Activated T-cell treated with anti-CD3 and anti-CD28 coated beads, Interleukin-2, amount 50 U/mL, for 24 hours (primary cell): ENCODE measurements around the gene KCNN3.
A peak's percentile ranks its signal among the peaks of the same experiment; 100 is the strongest.

ENCODE experiments used
- DNase-seq: peaks from one replicate; pipeline ENCODE4 v3.0.0-alpha.2; 2020
- H3K27ac Mint-ChIP-seq: 2 replicates; pipeline ENCODE4 v1.8.0; 2020; ENCODE audit warnings: mild to moderate bottlenecking, mixed read lengths
- H3K27me3 Mint-ChIP-seq: 2 replicates; pipeline ENCODE4 v1.8.0; 2020; ENCODE audit warnings: mixed read lengths
- H3K36me3 Mint-ChIP-seq: 2 replicates; pipeline ENCODE4 v1.8.0; 2020; ENCODE audit warnings: low read depth, mixed read lengths
- H3K4me1 Mint-ChIP-seq: 2 replicates; pipeline ENCODE4 v1.8.0; 2020; ENCODE audit warnings: low read depth, mixed read lengths
- H3K4me3 Mint-ChIP-seq: 2 replicates; pipeline ENCODE4 v1.8.0; 2020; ENCODE audit warnings: mild to moderate bottlenecking, moderate library complexity, mixed read lengths
- H3K9me3 Mint-ChIP-seq: 2 replicates; pipeline ENCODE4 v1.8.0; 2020; ENCODE audit warnings: mixed read lengths

Gene KCNN3

DNA sequence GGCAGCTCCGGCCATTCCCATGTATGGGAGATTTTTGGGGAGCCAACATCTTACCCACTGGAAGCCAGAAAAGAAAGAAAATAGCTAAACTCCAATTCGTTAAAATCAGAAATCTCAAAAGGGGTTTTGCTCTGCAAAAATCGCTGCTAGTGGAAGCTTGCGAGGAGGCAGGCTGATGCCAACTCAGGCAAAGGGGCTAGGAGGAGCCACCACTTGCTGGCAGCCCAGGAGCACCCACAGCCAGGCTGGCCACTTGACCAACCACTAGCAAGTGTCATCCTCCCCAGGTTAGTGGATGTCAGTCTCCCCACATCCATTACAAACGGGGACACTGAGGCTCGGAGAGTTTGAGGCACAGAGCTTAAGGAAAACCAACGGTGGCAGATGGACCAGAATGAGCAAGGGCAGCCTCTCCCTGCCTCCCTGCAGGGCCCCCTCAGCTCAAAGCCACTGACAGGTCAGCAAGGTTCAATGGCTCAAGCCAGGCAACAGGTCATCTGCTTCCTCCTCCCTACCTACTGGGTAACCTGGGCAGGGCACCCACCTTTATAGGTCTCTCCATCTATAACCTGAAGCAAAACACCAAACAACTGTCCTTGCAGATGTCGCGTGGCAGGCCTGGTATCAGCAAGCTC is 10.8 kb downstream of the KCNN3 start:
- peaks cover 9% of the 10 kb centered on the region for H3K27me3 Mint-ChIP-seq
- H3K4me3 Mint-ChIP-seq, result no peak overlapping the region
- peaks cover 51% of the 10 kb centered on the region for H3K4me1 Mint-ChIP-seq
- H3K9me3 Mint-ChIP-seq, result no peaks in the 10 kb centered on the region
- H3K27ac Mint-ChIP-seq, result no peak overlapping the region
- DNase-seq, result no peak
- H3K36me3 Mint-ChIP-seq, result no peaks in the 10 kb centered on the region

DNA sequence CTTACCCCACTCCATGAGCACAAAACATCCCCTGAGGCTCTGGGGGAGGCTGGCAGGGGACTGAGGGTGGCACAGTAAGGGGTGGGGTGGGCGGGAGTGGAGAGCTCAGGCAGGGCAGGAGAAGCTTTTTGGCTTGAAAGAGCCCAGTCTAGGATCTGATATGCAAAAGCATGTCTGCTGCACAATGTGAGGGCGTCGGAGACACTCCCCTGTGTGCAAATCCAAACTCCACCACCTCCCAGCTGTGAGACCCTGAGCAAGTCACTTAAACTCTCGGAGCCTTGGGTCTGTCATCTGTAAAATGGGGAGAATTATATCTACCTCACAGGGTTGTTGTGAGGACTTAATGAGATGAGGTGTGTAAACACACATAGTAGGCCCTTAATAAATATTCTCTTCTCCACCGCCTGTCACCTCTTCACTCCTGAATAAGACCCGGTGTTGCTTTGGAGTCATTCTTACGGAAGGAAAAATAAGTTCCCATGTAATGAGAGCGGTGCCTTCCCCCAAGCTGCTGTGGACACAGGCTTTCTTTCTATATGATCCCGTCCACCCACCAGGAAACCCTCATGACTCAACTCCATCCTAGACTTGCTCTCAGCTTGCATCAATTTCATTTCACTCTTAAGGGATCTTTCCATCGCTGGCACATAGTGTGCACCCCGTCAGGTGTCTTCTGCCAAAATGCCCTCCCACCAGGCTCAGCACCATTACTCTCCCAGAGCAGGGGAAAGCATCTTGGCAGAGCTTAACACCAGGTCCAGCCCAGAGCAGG is 12.5 kb downstream of the KCNN3 start:
- peaks cover 35% of the 10 kb centered on the region for H3K4me1 Mint-ChIP-seq
- H3K4me3 Mint-ChIP-seq, result no peak overlapping the region

DNA sequence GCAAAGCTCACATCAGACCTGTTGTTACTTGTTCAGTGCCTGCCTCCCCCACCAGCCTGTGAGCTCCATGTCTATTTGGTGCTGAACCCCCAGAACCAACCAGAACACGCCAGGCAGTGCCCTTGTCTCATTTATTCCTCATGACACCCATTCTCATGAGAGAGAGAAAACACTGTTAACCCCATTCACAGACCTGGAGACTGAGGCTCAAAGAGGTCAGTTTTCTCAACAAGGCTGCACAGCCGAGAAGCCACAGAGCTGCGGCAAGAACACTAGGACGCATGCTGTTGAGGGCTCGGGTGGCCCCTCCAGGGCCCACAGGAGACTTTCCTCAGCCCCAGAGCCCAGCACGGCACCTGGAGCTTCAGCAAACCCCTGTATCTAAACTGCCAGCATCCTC is 13.1 kb downstream of the KCNN3 start:
- no peak for DNase-seq
- Mint-ChIP-seq H3K27me3 (peaks cover 9% of the 10 kb centered on the region), H3K4me3 (no peak overlapping the region), H3K4me1 (peaks cover 31% of the 10 kb centered on the region), H3K9me3 (no peaks in the 10 kb centered on the region), H3K36me3 (no peaks in the 10 kb centered on the region), H3K27ac (no peak overlapping the region)

More for the DNA sequence above, 12.5 kb downstream of the KCNN3 start:
- Mint-ChIP-seq H3K27me3 (peaks cover 9% of the 10 kb centered on the region), H3K36me3 (no peaks in the 10 kb centered on the region), H3K9me3 (no peaks in the 10 kb centered on the region), H3K27ac (peak overlapping the region; percentile 15)
- no peak for DNase-seq

DNA sequence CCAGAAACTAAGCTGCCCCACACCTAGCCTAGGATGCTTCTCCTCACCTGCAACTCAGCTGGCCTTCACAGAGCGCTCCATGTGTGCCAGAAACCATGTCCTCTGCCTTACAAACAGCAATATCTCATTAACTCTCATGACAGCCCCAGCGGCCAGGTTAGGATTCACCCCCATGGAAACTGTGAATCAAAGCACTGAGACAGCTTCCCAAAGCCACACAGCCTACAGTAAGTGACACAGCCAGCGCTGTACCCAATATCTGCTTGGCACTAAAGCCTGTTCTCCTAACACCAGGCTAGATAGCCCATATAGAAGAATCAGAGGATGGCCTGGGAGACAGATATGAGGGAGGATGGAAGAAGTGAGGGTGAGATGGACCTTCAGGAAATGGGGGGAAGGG is 13.5 kb downstream of the KCNN3 start:
- DNase-seq, result no peak
- peaks cover 7% of the 10 kb centered on the region for H3K27me3 Mint-ChIP-seq

DNA sequence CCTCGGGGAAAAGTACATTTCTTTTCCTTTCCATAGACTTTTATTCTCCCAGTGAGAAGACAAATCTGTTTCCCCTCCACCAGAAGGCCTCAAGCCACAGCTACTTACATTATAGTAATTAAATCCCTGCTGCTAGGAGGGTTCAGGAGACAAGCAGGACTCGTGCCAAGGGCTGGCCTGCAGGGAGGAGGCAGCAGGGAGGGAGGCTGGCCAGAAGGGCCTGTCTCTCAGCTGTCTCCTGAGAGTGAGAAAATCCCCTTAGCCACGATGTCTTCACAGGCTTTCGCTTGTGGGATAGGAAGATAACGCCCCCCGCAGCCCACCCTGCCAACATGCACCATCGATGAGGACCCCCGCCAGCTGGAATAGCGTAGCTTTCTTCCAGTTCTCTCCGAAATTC is 14.0 kb downstream of the KCNN3 start:
- Mint-ChIP-seq H3K9me3 (no peaks in the 10 kb centered on the region), H3K4me3 (no peak overlapping the region), H3K27ac (no peak overlapping the region), H3K36me3 (no peaks in the 10 kb centered on the region), H3K27me3 (peaks cover 2% of the 10 kb centered on the region), H3K4me1 (peaks cover 31% of the 10 kb centered on the region)
- DNase-seq, result no peak

More for the DNA sequence above, 13.5 kb downstream of the KCNN3 start:
- H3K36me3 Mint-ChIP-seq, result no peaks in the 10 kb centered on the region
- H3K4me3 Mint-ChIP-seq, result no peak overlapping the region
- no peak overlapping the region for H3K27ac Mint-ChIP-seq
- H3K9me3 Mint-ChIP-seq, result no peaks in the 10 kb centered on the region
- H3K4me1 Mint-ChIP-seq, result peaks cover 31% of the 10 kb centered on the region

DNA sequence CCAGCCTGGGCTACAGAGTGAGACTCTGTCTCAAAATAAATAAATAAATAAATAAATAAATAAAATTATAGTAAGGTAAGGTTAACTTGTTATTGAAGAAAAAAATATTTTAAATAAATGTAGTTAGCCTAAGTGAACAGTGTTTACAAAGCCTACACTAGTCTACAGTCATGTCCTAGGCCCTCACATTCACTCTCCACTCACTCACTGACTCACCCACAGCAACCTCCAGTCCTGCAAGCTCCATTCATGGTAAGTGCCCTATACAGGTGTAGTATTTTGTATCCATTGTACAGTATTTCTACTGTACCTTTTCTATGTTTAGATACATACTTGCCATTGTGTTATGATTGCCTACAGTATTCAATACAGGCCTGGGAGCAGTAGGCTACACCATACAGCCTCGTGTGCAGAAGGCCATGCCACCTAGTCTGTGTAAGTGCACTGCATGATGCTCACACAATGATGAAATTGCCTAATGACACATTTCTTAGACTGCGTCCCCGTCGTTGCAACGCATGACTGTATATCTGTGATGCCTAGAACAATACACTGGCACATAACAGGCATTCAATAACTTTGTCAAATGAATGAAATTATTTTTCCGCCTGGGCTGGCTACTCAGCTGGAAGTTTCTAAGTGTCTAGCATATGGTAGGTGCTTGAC is 14.8 kb downstream of the KCNN3 start:
- Mint-ChIP-seq H3K9me3 (no peaks in the 10 kb centered on the region), H3K27me3 (peaks cover 2% of the 10 kb centered on the region), H3K27ac (no peak overlapping the region), H3K36me3 (no peaks in the 10 kb centered on the region), H3K4me3 (no peak overlapping the region), H3K4me1 (peaks cover 31% of the 10 kb centered on the region)
- DNase-seq, result no peak

DNA sequence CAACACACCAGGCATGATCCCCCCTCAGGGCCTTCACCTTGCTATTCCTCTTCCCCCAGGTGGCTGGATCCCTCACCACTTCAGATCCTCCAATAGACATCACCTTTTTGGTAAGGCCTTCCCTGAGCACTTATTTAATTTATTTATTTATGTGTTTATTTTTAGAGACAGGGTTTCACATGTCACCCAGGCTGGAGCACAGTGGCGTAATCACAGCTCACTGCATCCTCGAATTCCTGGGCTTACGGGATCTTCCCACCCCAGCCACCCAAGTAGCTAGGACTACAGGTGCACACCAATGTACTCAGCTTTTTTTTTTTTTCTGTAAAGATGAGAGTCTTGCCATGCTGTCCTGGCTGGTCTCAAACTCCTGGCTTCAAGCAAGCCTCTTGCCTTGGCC is 17.2 kb downstream of the KCNN3 start:
- H3K4me3 Mint-ChIP-seq, result no peak overlapping the region
- no peaks in the 10 kb centered on the region for H3K9me3 Mint-ChIP-seq
- peaks cover 30% of the 10 kb centered on the region for H3K4me1 Mint-ChIP-seq
- no peaks in the 10 kb centered on the region for H3K36me3 Mint-ChIP-seq
- no peak overlapping the region for H3K27ac Mint-ChIP-seq
- H3K27me3 Mint-ChIP-seq, result peaks cover 6% of the 10 kb centered on the region
- DNase-seq, result no peak

DNA sequence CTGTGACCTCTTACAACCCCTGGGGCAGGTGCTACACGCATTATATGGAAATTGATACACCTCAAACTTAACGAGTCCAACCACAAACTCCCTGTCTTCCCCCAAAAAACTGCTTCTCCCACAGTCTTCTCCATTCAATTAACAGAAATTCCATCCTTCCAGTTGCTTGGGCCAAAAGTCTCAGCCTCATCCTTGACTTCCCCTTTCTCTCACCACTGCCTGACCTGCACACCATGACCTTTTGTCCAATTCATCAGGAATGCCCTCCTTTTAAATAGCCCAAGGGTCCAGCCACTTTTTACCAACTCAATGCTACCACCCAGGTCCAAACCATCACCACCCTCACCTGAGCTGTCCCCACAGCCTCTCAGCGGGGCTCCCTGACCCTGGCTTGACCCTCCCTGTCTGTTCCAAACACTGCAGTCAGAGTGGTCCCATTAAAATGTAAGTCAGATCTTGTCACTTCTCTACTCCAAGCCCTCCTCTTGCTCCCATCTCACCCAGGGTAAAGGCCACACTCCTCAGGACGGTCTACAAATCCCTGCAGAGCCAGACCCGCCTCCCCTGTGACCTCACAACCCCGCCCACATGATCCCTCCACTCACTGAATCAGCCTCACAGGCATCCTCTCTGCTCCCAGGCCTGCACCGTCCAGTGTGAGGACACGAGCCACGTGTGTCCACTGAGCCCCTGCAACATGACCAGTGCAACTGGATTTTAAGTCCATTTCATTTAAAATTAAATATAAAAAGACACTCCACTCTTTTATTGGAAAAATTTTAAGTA is 18.5 kb downstream of the KCNN3 start:
- no peaks in the 10 kb centered on the region for H3K36me3 Mint-ChIP-seq
- H3K4me3 Mint-ChIP-seq, result no peak overlapping the region
- no peaks in the 10 kb centered on the region for H3K9me3 Mint-ChIP-seq
- no peak overlapping the region for H3K27ac Mint-ChIP-seq
- H3K27me3 Mint-ChIP-seq, result peaks cover 6% of the 10 kb centered on the region
- H3K4me1 Mint-ChIP-seq, result peaks cover 21% of the 10 kb centered on the region
- DNase-seq, result no peak

DNA sequence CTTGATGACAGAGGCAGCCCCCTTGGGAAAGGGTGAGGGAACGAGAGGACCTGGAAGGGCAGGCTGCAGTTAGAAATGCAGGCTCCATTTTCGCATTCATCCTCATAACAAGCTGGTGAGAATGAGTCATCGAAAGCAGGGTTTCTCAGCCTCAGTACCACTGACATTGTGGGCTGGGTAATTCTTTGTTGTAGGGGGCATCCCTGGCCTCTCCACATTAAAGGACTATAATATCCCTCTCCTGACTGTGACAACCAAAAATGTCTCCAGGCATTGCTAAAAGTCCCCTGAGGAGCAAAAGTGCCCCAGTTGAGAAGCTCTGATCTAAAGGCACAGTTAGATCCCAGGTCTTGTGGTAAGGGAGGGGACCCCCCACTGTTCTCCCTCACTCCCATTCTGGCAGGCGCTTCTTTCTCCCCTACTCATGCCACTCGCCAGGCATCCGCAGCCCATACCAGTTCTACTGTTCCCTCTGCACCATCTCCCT is 20.4 kb downstream of the KCNN3 start:
- no peaks in the 10 kb centered on the region for H3K9me3 Mint-ChIP-seq
- H3K27me3 Mint-ChIP-seq, result peaks cover 6% of the 10 kb centered on the region
- no peak for DNase-seq
- no peak overlapping the region for H3K27ac Mint-ChIP-seq
- no peaks in the 10 kb centered on the region for H3K36me3 Mint-ChIP-seq
- no peak overlapping the region for H3K4me3 Mint-ChIP-seq
- H3K4me1 Mint-ChIP-seq, result peaks cover 16% of the 10 kb centered on the region

DNA sequence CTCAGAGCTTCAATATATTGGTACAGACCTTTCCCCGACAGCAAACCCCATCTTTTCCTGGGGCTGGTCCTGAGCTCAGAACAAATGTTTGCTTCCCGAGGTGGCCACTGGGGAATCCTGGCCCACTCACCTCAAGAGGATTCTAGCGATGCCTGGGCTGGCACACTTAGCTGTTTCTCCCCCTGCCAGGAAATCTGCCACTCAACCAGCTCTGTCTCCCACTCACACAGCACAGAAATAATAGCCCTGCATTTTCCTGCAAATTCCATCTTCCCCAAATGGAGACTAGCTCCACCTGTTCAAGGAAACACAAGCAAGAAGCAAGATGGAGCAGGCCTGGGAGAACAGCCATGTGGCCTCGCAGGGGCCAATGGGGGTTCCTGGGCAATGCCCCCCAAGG is 21.1 kb downstream of the KCNN3 start:
- Mint-ChIP-seq H3K36me3 (no peaks in the 10 kb centered on the region), H3K27ac (no peak overlapping the region), H3K4me1 (peaks cover 16% of the 10 kb centered on the region), H3K4me3 (no peak overlapping the region), H3K9me3 (no peaks in the 10 kb centered on the region), H3K27me3 (peaks cover 6% of the 10 kb centered on the region)
- no peak for DNase-seq

DNA sequence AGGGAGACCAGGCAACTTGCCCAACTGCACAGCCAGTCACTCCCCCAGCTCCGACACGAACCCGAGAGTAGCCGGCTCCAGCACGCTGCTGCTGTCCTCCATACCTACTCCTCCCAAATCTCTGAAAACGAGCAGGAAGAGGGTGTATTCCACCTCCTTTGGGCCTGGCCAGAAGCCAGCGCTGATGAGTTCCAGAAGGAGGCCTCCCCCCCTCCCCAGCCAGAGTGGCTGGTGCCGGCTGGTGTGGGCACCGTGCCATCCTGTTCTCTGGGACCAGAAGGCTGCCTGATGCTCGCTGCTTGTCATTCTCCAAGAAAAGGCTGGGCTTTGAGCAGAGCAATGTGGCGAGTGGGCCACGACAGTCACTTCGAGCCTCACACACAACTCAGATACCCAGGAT is 22.2 kb downstream of the KCNN3 start:
- H3K27ac Mint-ChIP-seq, result no peak overlapping the region
- H3K4me1 Mint-ChIP-seq, result peaks cover 16% of the 10 kb centered on the region

DNA sequence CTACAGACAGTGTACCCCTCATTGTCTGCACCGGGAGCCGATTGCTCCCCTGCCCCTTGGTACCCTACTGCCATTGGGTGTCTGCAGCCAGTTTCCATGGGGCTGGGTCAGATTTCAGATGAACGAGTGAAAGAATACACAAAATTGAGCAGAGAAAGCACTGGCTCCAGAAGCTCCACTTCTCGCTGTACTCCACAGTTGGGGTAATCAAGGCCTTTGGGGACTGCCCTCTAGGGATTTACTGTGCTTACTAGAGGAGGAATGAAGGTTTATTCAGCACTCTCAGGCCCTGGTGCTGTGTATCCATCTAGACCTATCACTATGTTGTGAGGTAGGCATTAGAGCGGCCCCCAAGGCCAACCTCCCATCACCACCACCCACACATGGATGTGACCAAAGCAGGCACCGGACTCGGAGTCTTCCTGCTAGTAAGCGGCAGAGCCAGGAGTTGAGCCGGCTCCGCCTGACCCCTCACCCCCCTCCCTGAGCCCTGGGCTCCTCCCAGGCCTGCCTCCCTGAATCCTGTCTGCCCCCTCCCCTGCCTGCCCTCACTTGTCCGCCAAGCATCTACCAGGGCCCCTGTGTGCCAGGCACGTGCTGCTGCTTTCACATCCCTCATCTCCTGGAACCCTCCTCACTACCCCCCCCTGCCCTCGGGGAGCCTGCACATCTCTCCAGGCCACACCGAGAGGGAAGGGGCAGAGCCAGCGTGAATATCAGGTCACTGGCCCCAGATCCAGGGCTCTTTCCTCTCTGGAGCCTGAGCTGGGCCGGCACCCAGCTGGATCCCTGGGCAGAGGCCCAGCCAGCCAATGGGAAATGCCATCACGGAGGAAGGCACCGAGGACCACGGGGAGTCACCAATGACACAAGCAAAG is 23.3 kb downstream of the KCNN3 start:
- Mint-ChIP-seq H3K27me3 (peaks cover 6% of the 10 kb centered on the region), H3K9me3 (no peaks in the 10 kb centered on the region), H3K36me3 (no peaks in the 10 kb centered on the region), H3K27ac (no peak overlapping the region), H3K4me1 (peaks cover 16% of the 10 kb centered on the region), H3K4me3 (no peak overlapping the region)
- no peak for DNase-seq

More for the DNA sequence above, 22.2 kb downstream of the KCNN3 start:
- DNase-seq, result no peak
- Mint-ChIP-seq H3K27me3 (peaks cover 6% of the 10 kb centered on the region), H3K9me3 (no peaks in the 10 kb centered on the region), H3K4me3 (no peak overlapping the region), H3K36me3 (no peaks in the 10 kb centered on the region)

DNA sequence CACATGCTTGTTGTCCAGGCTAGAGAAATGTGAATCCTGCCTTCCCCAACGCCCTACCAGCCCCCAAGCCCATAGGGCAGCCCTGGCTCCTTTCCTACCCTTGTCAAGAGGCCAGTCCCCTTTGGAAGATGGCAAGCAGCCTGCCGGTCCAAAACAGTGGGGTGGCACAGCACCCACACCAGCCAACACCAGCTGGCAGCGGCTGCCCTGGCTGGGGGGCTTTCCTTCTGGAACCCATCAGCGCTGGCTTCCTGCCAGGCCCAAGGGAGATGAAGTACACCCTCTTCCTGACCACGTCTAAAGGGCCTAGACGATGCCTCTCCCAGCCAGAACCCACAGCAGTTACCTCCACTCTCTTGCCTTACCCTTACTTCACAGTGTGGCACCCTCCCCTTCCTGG is 24.2 kb downstream of the KCNN3 start:
- no peak overlapping the region for H3K27ac Mint-ChIP-seq

More for the DNA sequence above, 24.2 kb downstream of the KCNN3 start:
- H3K27me3 Mint-ChIP-seq, result peaks cover 6% of the 10 kb centered on the region
- H3K36me3 Mint-ChIP-seq, result no peaks in the 10 kb centered on the region
- H3K4me3 Mint-ChIP-seq, result no peak overlapping the region
- no peaks in the 10 kb centered on the region for H3K9me3 Mint-ChIP-seq
- H3K4me1 Mint-ChIP-seq, result peaks cover 16% of the 10 kb centered on the region
- DNase-seq, result no peak
